Heart left ventricle (tissue), 16 donors: ENCODE measurements around the gene SLIT3. TPM values are rescaled to one million over a fixed set of nuclear protein-coding genes. Genes with fewer than 3 reads are reported as not detected.

Source experiments
- ATAC-seq, 4 donors: fragments of 200-7000 bp; cut with Tn5 transposase; one replicate each; pipeline ENCODE4 v1.9.1; 2020 to 2022; ENCODE audit warnings: moderate library complexity in 4 of 4, mild to moderate bottlenecking in 3 of 4, moderate number of reproducible peaks in 1 of 4
- DNase-seq, 5 donors: peaks; one replicate each; pipeline ENCODE4 v3.0.0-alpha.2; 2020
- H3K27ac ChIP-seq, 12 donors: fragments of 200-600 bp; sonication (generic) in 4 of 12; one replicate each; pipeline versions ENCODE4 v1.5.0 to v1.8.0; 2016 to 2022; ENCODE audit warnings: mild to moderate bottlenecking in 2 of 12
- H3K27me3 ChIP-seq, 9 donors: fragments of 200-600 bp; sonication (generic) in 2 of 9; one replicate each; pipeline versions ENCODE4 v1.5.1 to v1.8.0; 2016 to 2022; ENCODE audit warnings: mild to moderate bottlenecking in 3 of 9
- H3K36me3 ChIP-seq, 9 donors: fragments of 200-600 bp; sonication (generic) in 2 of 9; one replicate each; pipeline versions ENCODE4 v1.5.0 to v1.8.0; 2018 to 2022; ENCODE audit warnings: mild to moderate bottlenecking in 2 of 9
- H3K4me1 ChIP-seq, 12 donors: fragments of 200-600 bp; sonication (generic) in 4 of 12; one replicate each; pipeline versions ENCODE4 v1.5.0 to v1.8.0; 2016 to 2022; ENCODE audit warnings: mild to moderate bottlenecking in 3 of 12
- H3K4me3 ChIP-seq, 12 donors: fragments of 200-600 bp; sonication (generic) in 4 of 12; one replicate each; pipeline versions ENCODE4 v1.5.0 to v1.8.0; 2017 to 2022; ENCODE audit warnings: mild to moderate bottlenecking in 9 of 12, moderate library complexity in 4 of 12
- H3K9me3 ChIP-seq, 12 donors: fragments of 200-600 bp; sonication (generic) in 4 of 12; one replicate each; pipeline versions ENCODE4 v1.5.0 to v1.8.0; 2016 to 2022; ENCODE audit warnings: mild to moderate bottlenecking in 1 of 12
- POLR2A ChIP-seq, 2 donors: fragments of 450-650 bp; IDR thresholded peaks; one replicate each; pipeline ENCODE4 v1.6.1; 2017; ENCODE audit warnings: antibody characterized with exemption in 2 of 2, mild to moderate bottlenecking in 2 of 2, moderate library complexity in 2 of 2
- WGBS, 4 donors: extraction: QIAGEN DNeasy Blood & Tissue Kit in 2 of 4; methylation state at CpG; one replicate each; pipeline versions ENCODE4 v1.1.5 to v1.1.7; 2013 to 2018; 5-methylcytosine and 5-hydroxymethylcytosine counted together
- intact Hi-C, 10 donors: fragments of 100-400 bp; cut with DNase I; formaldehyde crosslinking; loops; one replicate each; pipeline versions ENCODE4 v1.11.1 to v1.14.2; 2022
- polyA plus RNA-seq, 2 donors: library from polyadenylated mRNA; stranded (reverse); fragments of 200-250 nt; gene quantifications; one replicate each; pipeline ENCODE4 v1.2.3, GENCODE V29; 2013
- total RNA-seq, 9 donors: library from RNA; depleted of rRNA in 2 of 9; stranded (reverse); fragments of >200 nt in 2 of 9; fragmentation: NEBNext Ultra II Directional in 3 of 9; extraction: Animal tissue kit (Norgen Biotek cat#: 25700) in 3 of 9; gene quantifications; one replicate each; pipeline versions ENCODE4 v1.1.0 to v1.2.4, GENCODE V29; 2016 to 2023
- TF ChIP-seq, protein P1 (sequence below), 12 donors: fragments of 200-600 bp; sonication (generic) in 4 of 12; IDR thresholded peaks; one replicate each; pipeline versions ENCODE4 v1.5.0 to v1.8.0; 2018 to 2022; ENCODE audit warnings: antibody characterized with exemption in 12 of 12, mild to moderate bottlenecking in 5 of 12
- donor health status: ischemic (EF 13 %, LVEDD 7.1; RV severe dilation, severe dysfunction).
- donor health status: healthy with polysubstance abuse.
- donor health status: DM: no; HTN: yes; CAD: no.
- donor health status: DM: no; HTN: no; CAD: no.
- donor health status: ischemic (EF 25% LVEDD 6.9; RV normal size, moderate dysfunction).
- donor health status: ischemic (EF 25% LVEDD 5.7; RV mildly dilated, moderate dysfunction).
- donor health status: healthy.
- donor health status: DM: yes; HTN: yes; CAD: no.
- donor health status: ischemic (EF 35%, LVEDD 5.7; RV mildly dilated, moderate dysfunction).
- donor health status: nonischemic (EF 11% LVEDD 7.7; RV severe dilation, severe dysfunction).
- donor health status: DM: yes; HTN: yes; CAD: no.
- donor health status: PGD.
- donor health status: ischemic (EF 29% LVEDD 5.4; RV normal size, mild dysfunction).
- donor health status: nonischemic (EF 23%, LVEDD 6.1; RV moderate dilation, normal function).

SLIT3 gene
- total and polyA plus RNA-seq, 11 donors: 2.3 to 40.3 (median 14.4) TPM

DNA sequence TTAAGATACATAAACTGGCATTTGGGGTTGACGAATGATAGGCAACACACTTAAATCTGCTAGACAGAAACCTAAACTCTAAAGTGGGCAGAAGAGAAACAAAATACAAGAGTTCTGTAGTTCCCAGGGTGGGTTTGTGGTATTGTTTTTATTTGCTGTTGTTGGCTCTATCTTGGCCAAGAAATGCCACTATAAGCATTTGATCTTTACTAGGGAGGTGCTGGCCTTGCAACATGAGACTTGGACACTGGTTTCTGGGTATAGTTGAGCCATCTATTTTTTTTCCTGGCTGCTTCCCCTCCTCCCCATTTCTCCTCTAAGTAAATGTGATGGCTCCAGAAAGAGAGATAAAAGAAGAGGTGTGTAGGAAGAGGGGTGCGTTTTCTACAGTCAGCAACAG, 251.2 kb downstream of the SLIT3 start:
- ATAC-seq (no peak), DNase-seq (no peak)
- TF ChIP-seq, protein P1, sequence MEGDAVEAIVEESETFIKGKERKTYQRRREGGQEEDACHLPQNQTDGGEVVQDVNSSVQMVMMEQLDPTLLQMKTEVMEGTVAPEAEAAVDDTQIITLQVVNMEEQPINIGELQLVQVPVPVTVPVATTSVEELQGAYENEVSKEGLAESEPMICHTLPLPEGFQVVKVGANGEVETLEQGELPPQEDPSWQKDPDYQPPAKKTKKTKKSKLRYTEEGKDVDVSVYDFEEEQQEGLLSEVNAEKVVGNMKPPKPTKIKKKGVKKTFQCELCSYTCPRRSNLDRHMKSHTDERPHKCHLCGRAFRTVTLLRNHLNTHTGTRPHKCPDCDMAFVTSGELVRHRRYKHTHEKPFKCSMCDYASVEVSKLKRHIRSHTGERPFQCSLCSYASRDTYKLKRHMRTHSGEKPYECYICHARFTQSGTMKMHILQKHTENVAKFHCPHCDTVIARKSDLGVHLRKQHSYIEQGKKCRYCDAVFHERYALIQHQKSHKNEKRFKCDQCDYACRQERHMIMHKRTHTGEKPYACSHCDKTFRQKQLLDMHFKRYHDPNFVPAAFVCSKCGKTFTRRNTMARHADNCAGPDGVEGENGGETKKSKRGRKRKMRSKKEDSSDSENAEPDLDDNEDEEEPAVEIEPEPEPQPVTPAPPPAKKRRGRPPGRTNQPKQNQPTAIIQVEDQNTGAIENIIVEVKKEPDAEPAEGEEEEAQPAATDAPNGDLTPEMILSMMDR (IDR thresholded peaks at IDR 0.05): no peak
- TF ChIP-seq POLR2A (IDR thresholded peaks at IDR 0.05): no peak
- H3K27me3 ChIP-seq: peaks cover 0 to 3% (median 0%) of the 10 kb centered on the region in 9 donors
- no peaks in the 10 kb centered on the region for H3K36me3 ChIP-seq
- no peaks in the 10 kb centered on the region for H3K9me3 ChIP-seq
- H3K27ac ChIP-seq: no peak overlapping the region
- WGBS, 4 donors: 80 to 92% (median 87%) methylated on average over 2 of the region's 2 CpGs
- intact Hi-C loops: no loop called here
- peaks cover 0 to 5% (median 0%) of the 10 kb centered on the region in 12 donors for H3K4me1 ChIP-seq
- no peak overlapping the region for H3K4me3 ChIP-seq

DNA sequence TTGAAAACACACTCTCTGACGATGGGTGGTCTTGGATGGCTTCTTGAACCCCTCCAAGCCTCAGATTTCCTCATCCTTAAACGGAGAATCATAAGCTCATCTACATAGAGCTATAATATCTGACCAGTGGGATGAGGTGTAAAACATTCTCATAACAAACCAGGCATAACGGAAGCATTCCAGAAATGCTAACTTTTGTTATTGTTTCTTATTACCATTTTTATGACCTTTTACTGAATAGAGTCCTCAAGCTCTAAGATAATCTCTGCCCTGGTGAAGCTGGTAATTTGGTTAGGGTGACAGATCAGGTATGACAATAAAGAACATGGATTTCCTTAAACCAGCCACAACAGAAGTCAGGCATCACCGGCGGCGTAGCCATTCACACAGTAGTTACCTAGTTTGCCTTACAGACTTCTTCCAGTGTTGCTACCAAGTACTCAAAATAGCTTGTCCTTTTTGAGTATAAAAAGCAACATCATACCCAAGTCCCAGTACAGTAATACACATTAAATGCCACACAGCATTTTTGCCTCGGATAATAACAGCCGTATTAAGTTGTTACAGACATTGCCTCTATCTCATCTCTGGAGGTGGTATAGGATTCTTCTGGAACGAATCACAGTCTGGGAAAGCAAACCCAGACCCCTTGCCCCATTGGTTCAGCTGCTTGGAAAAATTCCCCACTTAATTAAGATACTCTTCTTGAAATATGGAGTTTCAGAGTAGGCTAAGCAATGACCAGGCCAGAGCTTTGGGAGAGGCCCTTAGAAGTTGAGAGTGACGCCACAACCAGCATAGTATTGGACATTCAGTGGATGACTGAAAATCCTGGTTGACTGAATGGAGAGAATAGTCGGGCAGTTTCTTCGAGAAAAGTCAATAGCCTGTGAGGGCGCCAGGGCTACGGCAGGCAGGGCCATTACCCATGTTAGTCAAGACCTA, 252.5 kb downstream of the SLIT3 start:
- TF ChIP-seq, protein P1 (IDR thresholded peaks at IDR 0.05): no peak
- TF ChIP-seq POLR2A (IDR thresholded peaks at IDR 0.05): no peak
- H3K9me3 ChIP-seq: peaks cover 0 to 8% (median 0%) of the 10 kb centered on the region in 12 donors
- peaks cover 0 to 3% (median 0%) of the 10 kb centered on the region in 9 donors for H3K27me3 ChIP-seq
- intact Hi-C loops: no loop called here
- ATAC-seq: no peak
- 90 to 94% (median 93%) methylated on average over 14 of the region's 14 CpGs for WGBS, 4 donors
- no peak overlapping the region for H3K27ac ChIP-seq
- H3K4me3 ChIP-seq: no peak overlapping the region
- no peaks in the 10 kb centered on the region for H3K36me3 ChIP-seq
- H3K4me1 ChIP-seq: peaks cover 0 to 5% (median 0%) of the 10 kb centered on the region in 12 donors
- DNase-seq: no peak

DNA sequence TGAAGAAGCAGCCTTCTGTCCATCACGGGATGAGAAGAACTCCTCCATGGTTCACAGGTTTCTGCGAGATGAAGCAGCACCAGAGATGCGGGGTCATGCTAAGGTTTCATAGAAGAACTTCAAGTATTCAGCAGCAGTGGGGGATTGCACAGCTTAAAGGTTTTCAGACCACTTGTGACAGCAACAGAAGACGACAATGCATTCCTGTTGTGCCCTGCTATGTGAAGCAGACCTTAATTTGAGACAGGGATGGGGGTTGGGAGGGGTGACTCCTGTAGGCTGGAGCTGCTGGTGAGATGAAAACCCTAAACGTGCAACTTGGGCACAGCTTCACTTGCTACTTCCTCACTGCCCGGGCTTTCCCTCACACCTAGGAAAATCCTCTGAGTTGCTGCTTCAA, 256.0 kb downstream of the SLIT3 start:
- no peaks in the 10 kb centered on the region for H3K36me3 ChIP-seq
- TF ChIP-seq POLR2A (IDR thresholded peaks at IDR 0.05): no peak
- TF ChIP-seq, protein P1 (IDR thresholded peaks at IDR 0.05): no peak
- H3K4me3 ChIP-seq: no peak overlapping the region
- peaks cover 0 to 1% (median 0%) of the 10 kb centered on the region in 9 donors for H3K27me3 ChIP-seq
- 67 to 79% (median 73%) methylated on average over 6 of the region's 6 CpGs for WGBS, 4 donors
- ATAC-seq (no peak), DNase-seq (no peak)
- intact Hi-C loops: no loop called here
- H3K27ac ChIP-seq: no peak overlapping the region
- peaks cover 0 to 8% (median 0%) of the 10 kb centered on the region in 12 donors for H3K9me3 ChIP-seq
- H3K4me1 ChIP-seq: peaks cover 0 to 1% (median 0%) of the 10 kb centered on the region in 12 donors

DNA sequence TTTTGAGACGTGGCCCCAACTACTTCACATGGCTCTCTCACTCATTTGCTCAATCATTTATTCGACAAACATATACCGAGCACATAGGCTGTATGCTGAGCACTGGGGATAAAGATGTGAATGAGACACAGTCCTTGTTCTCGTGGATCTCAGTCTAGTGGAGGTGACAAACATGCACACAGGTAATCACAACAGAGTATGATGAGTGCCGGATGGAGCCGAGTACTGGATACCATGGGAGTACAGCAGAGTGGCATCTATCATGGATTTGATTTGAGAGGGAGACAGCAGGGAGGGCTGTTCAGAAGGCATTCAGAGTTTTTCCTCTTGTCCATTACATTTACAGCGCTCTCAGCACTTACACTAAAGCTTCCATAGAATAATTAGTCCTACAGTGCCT, 259.8 kb downstream of the SLIT3 start:
- peaks cover 0 to 3% (median 0%) of the 10 kb centered on the region in 9 donors for H3K27me3 ChIP-seq
- no peak for DNase-seq
- H3K4me3 ChIP-seq: no peak overlapping the region
- 85 to 93% (median 91%) methylated on average over 7 of the region's 7 CpGs for WGBS, 4 donors
- intact Hi-C loops: no loop called here
- H3K9me3 ChIP-seq: peaks cover 0 to 8% (median 0%) of the 10 kb centered on the region in 12 donors
- ATAC-seq: no peak
- TF ChIP-seq, protein P1 (IDR thresholded peaks at IDR 0.05): no peak
- TF ChIP-seq POLR2A (IDR thresholded peaks at IDR 0.05): no peak
- no peak overlapping the region for H3K27ac ChIP-seq
- no peaks in the 10 kb centered on the region for H3K36me3 ChIP-seq
- no peaks in the 10 kb centered on the region for H3K4me1 ChIP-seq
